Measurements from ENCODE around the gene KCTD11.

KCTD11 gene

DNA sequence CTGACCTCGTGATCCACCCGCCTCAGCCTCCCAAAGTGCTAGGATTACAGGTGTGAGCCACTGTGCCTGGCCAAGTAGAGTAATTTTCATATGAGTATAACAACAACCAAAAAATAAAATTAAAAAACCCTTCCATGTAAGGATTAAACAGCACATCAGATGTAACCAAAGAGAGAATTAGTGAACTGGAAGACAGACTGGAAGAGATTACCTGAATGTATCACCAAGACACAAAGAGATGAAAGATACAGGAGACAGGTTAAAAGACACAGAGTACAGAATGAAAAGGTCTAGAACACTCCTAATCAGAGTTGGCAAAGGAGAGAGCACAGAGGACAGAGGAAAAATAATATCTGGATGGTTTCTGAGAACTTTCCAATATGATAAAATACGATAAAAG, 27.2 kb downstream of the KCTD11 start:
- DNase-seq (ENCODE audit: low spot score), result no peak

DNA sequence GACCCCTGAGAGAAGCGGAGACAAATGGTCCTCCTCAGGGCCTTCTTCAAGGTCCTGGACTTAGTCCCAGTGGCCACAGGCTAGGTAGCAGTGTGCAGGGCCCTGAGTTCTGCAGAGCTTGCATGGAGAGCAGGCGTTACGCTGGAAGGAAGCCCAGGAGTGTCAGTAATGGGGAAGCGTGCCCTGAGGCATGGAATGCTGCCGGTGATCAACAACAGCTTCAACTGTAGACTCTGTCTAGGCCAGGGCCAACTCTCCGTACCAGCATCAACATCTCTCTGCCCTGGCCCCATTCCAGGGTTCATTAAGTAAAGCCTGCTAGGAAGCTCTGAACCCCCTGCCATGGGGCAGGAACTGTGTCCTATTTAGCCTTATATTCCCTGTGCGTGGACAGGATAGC, 28.4 kb downstream of the KCTD11 start:
- peak; percentile 59 for DNase-seq (ENCODE audit: low spot score)

DNA sequence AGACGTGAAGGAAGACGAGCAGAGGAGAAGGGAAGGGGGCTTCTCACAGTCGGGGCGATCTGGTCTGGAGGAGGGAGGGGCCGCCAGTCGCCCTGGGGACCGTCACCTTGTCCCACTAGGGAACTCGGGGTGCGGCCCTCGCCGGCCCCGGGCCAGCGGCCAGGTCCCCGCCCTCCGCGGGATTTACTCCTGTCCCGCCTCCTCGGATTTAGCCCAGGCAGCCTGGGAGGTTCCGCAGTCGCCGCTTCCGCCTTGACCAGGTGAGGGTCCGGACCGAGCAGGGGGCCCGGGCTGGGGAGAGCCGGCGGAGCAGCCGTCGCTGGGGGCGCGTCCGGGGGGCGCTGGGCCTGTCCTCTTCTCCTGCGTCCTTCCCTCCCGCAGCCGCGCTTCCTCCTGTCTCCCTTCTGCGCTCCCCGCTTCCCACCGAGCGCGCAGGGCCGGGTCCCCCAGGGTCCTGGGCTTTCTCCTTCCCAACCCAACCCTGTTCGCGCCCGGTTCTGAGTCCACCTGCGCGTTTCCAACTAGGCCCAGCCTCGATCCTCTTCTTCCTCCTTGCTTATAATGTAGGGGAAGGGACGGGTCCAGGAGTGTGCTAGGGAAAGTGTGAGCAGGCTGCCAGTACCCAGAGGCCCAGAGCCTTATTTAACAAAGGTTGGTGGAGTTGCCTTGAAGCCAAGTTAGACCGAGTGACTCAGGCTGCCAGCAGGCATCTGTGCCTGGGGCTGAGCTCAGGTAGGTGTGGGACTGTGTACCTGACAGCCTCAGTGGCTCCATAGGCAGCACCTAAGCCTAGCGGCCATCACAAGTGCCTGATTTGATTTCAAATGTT, 29.1 kb downstream of the KCTD11 start, which contains the start of gene TNK1:
Gene TNK1 (plus strand): TSS at position 235 of the 829 bp plus-strand sequence. CDS start 1,838 bp downstream, outside the sequence.
- DNase-seq (ENCODE audit: low spot score), result peak; percentile 47

DNA sequence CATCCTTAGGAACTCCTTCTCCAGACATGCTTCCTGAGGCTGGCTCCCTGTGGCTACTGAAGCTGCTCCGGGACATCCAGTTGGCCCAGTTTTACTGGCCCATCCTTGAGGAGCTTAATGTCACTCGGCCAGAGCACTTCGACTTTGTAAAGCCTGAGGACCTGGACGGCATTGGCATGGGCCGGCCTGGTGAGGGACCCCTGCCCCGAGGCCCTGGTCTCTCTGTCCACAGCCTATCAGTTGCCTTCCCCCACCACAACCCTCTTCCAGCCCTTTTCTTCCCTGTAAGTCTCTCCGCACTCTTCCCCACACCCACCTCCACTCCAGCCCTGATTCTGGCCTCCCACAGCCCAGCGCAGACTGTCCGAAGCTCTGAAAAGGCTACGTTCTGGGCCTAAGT, 30.9 kb downstream of the KCTD11 start:
- DNase-seq (ENCODE audit: low spot score), result no peak

DNA sequence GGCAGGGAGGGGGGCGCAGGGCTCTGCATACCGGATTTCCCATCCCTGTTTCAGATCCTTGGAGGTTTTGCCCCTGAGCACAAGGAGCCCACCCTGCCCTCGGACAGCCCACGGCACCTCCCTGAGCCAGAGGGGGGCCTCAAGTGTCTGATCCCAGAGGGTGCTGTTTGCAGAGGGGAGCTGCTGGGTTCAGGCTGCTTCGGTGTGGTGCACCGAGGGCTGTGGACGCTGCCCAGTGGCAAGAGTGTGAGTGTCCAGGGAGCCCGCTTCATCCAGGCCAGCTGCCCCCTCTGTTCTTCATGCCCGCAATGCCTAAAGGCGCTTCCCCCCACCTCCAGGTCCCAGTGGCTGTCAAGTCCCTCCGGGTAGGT, 31.4 kb downstream of the KCTD11 start:
- DNase-seq (ENCODE audit: low spot score), result no peak

DNA sequence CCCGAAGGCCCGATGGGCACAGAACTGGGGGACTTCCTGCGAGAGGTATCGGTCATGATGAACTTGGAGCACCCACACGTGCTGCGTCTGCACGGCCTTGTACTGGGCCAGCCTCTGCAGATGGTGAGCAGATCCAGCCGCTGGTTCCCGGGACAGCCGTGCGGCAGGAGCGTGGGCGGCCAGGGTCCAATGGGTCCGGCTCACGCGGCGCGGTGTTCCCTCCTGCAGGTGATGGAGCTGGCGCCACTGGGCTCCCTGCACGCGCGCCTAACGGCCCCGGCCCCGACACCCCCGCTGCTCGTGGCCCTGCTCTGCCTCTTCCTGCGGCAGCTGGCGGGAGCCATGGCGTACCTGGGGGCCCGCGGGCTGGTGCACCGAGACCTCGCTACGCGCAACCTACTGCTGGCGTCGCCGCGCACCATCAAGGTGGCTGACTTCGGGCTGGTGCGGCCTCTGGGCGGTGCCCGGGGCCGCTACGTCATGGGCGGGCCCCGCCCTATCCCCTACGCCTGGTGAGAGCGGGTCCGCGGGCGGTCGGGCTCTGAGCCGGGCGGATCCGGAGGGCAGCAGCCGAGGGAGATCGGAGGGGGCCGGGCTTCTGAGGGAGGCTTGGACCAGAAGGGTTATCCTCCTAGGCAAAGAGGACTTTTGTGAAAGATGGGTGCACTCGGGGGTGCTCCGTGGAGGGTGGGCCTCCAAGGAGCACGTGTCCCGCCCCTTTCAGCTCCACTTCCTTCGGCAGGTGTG, 32.0 kb downstream of the KCTD11 start:
- peak; percentile 66 for DNase-seq (ENCODE audit: low spot score)

DNA sequence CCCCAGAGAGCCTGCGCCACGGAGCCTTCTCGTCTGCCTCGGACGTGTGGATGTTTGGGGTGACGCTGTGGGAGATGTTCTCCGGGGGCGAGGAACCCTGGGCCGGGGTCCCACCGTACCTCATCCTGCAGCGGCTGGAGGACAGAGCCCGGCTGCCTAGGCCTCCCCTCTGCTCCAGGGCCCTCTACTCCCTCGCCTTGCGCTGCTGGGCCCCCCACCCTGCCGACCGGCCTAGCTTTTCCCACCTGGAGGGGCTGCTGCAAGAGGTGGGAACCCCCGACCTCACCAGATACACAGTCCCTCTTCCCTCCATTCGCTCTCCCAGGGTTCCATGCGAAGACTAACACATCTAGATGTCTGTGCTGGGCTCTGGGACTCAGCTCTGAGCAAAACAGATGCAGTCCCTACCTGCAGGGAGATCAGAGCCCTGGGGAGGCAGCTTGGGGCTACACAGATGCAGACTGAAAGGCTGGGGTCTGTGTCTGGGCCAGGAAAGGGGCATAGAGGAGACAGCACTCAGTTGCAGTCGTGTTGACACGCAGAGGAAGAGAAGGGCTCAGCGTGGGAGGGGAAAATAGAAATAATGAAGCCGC, 32.6 kb downstream of the KCTD11 start:
- DNase-seq (ENCODE audit: low spot score), result no peak

DNA sequence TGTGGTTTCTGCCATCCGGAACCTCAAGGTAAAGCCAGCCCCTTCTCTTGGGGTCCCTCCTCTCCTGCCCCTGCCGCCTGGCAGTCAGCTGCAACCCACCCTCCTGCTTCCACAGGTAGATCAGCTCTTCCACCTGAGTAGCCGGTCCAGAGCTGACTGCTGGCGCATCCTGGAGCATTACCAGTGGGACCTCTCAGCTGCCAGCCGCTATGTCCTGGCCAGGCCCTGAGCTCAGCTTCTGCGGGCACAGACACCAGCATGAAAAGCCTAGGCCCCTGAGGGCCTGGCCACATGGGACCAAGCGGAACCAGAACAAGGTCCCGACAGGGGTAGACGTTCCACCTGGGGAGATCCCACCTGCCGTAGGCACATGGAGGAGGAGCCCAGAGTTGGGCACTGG, 36.9 kb downstream of the KCTD11 start:
- no peak for DNase-seq (ENCODE audit: low spot score)

DNA sequence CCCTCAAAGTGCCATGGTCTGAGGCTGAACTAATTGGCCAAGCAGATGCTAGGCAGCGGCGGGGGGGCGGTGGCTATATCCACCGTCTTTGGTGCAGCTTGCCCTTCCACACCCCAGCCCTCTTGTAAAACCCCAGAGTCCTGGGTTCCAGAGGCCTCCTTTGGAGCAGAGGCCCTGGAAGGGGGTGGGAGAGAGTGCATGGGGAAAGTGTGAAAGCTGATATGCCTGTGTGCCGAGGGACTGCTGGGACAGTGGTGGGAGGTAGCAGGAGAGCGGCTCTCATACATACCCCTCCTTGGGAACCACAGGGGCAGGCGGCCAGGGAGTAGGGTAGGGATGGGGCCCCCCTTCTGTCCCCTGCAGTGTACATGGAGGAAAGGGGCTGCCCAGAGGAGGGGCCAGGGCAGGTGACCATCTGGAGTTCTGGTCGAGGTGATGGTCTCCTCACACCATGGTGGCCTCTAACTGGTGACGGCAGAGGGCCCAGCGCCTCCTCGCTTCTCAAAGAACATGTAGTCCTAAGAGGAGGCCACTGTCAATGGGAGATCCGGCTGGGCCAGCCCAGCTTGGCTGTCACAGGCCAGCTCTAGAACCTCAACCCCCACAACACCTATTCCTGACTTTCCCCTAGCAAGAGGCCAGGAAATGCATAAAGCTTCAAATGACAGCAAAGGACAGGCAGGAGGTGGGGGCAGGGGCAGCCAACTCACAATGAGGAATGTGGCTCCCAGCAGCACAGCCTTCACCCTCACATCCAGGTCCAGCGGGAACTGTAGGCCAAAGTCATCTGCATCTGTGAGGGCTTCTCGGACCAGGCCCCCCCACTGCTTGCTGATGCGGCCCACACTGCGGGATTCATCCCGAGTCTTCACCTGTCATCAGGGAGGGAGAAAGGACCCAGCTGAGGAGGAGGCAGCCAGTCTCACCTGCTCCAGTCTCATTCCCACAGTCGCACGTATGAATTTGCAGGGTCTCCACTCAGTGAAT, 38.3 kb downstream of the KCTD11 start:
- no peak for DNase-seq (ENCODE audit: low spot score)

DNA sequence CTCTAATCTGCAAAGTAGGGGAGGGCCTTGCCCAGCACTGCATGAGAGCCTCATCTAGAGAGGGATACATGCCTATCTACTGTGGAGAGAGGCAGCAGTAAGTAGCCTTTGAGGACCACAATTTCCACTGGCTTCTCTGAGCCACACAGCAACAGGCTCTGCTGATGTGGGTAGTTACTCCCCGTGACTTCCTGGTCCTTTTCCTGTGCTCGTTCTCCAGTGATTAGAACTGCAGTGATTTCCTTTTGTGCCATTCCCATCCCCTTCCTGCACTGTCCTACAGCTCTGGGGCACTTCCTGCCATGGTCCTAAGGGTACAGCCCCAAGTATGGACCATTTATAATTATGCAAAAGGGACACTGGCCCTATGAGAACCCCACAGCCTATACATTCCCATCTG, 39.3 kb downstream of the KCTD11 start:
- DNase-seq (ENCODE audit: low spot score), result no peak

DNA sequence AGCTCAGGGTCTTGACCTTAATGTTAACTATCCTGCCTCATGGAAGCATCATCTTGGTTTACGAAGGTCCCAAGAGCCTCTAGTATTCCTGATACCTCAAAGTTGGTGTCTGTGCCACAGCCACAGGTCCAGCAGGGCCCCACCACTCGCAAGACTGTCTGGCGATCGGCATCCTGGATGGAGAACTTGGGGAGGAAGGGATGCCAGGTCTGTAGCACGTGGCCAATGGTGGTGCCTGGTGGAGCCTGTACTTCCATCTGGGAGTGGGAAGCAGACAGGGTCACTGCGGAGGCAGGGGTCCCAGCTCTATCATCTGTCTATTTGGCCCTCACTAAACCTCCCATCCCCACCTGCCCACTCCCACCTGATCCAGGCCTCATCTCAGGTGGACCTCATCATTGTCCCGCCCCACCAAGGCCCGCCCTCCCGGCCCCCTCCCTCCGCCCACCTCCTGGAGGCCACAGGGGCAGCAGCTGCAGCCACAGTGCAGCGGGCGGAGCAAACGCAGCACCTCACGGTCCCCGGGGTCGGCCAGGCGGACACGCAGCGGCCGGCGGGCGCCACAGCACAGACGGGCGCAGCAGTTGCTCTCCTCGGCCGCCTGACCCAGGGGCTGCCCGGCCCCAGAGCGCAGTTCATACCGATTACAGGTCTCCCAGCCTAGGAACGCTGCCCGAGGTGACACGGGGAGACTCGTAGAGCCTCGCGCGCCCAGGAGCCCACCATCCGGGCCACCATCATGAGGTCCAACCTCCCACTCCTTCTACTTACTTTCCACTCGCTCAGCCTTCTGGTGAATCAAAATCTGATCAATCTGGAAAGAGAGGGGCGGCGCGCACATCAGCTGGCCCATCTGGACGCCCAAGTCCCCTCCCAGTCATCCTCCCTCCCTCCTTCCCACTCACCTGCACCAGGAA, 41.0 kb downstream of the KCTD11 start:
- no peak for DNase-seq (ENCODE audit: low spot score)

DNA sequence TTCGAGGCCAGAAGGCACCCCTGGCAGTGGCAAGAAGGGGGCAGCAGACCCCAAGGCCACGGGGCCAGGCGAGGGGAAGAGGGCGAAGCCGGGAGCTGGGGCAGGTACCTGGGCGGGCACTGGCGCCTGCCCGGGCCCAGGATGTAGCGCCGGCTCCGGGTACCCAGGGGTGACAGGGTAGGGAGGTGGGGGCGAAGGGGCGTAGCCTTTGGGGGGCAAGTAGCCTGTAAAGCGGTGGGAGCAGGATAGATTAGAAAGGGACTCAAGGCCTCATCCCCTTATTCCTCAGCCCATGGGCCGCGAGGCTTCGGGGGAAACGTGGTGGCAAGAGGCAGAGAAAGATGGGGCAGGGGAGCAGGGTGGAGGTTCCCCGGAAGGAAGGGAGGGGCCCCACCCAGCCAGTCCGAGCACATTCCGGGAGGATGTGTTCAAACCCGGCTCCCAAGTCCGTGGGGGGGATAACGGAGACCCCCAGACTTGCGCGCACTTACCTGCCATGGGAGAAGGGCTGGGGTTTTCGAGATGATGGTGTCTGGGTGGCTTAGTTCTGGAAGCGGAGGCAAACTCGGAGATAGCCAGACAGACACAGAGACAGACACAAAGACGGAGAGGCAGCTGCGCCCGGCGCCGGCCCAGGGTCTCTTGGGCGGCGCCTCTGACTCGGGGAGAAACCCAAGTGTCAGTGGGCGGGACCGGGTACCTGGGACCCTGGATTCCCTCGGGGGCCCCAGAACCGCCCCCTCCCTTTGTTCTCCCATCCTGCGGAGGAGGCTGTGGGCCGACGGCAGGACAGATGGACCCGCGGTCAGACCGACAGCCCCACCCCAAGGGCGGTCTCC, 41.9 kb downstream of the KCTD11 start:
- peak; percentile 66 for DNase-seq (ENCODE audit: low spot score)

DNA sequence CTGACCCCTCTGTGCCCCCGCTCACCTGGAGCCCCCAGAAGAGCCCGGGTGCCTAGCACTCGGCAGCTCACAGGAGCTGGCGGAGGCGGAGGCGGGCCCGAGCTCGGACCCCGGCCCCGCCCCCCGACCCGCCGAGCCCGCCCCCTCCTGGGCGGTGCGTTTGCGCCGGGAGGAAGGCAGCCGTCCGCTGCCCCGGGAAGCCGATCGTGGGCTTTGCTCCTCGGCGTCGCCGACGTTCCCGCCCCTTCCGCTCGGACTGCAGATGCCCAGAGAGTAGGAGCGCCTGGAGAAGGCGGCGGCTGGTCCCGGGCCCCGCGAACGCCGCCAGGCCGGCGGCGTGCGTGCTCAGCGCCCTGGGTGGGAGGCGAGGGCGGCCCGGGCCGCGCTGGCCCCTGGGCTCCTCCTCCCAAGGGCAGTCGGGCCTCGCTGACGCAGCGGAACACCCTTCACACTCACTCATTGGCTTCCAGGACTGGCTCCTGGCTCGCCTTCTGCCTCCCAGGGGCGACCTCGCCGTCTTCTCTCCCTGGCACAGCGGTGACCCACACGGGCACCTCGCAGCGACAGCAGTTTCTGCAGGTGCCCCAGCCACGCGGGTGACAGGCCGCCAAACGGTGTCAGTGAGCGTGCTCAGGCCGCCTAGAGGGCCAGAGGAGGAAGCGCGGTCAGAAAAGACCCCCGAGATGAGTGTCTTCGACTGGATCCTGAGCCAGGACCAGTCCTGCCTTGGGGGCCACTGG, 42.7 kb downstream of the KCTD11 start, which contains the start of gene PLSCR3:
Gene PLSCR3 (minus strand): TSS at position 74 of the 740 bp plus-strand sequence. CDS start 415 bp downstream, outside the sequence.
- DNase-seq (ENCODE audit: low spot score), result peak; percentile 97

DNA sequence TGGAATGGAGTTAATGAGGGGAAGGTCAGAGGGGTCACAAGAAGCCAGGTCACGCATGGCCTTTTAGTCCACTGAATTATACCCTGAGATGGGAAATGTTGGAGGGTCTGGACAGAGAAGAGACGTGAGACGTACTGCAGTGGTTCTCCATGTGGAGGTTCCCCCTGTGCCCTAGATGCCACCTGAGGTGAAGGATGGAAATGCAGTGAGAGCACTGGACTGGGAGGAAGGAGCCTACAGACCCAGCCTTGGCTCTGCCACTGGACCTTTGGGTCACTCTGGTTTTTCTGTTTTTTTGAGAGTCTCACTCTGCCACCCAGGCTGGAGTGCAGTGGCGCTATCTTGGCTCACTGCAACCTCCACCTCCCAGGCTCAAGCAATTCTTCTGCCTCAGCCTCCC, 44.2 kb downstream of the KCTD11 start:
- DNase-seq (ENCODE audit: low spot score), result no peak

DNA sequence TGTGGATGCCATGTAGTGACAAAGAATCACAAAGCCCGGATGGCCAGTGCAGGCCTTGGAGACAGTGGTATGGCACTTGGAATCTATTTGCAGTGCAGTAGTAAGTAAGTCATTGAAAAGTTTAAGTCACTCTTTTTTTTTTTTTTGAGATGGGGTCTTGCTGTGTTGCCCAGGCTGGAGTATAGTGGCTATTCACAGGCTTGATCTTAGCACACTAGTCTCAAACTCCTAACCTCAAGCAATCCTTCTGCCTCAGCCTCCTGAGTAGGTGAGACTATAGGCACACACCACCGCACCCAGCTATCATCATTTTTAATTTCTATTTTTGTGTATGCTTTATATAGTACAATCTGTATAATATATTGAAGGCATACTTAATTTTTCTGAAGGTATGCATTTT, 46.6 kb downstream of the KCTD11 start:
- DNase-seq (ENCODE audit: low spot score), result no peak

DNA sequence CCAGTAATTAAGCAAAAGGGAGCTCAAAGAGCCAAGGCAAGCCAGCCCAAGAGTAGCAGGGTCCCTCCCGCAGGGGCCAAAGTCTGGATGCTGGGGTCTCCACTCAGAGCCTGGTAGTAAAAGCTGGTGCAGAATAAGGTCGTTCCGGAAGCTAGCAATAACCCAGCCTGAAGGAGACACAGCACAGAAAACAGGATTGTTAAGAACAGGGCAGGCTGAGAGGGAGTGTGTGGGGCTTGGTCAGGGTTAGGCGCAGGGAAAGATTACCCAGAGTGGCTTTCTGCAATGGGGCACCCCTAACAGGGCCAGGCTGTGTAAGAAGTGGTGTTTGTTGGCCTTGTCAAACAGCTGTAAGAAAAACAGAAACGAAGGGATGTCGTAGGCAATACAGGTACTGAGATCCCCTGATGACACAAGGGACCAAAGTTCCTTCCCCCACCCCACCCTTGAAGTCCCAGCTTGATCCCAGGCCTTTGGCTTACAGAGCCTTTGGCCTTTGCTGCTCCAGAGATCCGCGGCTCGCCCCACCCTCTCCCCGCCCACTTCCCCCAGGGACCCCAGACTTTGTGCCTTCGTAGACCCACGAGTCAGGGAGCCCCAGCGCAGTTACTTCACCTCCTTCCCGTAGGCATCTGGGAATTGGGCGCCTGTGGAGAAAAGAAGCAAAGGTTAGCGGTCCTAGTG, 51.2 kb downstream of the KCTD11 start:
- no peak for DNase-seq (ENCODE audit: low spot score)

DNA sequence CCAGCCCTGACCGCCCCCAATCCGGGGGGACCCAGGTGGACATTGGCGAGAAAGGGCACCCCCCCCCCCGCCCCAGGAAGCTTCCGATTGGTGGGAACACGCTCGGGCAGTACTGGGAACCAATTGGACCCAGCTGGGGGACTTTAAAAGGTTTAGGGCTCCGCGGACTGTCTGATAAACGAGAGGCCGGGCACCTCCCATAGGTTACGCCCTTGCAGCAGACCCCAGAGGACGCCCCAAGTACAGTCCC, 51.7 kb downstream of the KCTD11 start:
- peak; percentile 92 for DNase-seq (ENCODE audit: low spot score)

DNA sequence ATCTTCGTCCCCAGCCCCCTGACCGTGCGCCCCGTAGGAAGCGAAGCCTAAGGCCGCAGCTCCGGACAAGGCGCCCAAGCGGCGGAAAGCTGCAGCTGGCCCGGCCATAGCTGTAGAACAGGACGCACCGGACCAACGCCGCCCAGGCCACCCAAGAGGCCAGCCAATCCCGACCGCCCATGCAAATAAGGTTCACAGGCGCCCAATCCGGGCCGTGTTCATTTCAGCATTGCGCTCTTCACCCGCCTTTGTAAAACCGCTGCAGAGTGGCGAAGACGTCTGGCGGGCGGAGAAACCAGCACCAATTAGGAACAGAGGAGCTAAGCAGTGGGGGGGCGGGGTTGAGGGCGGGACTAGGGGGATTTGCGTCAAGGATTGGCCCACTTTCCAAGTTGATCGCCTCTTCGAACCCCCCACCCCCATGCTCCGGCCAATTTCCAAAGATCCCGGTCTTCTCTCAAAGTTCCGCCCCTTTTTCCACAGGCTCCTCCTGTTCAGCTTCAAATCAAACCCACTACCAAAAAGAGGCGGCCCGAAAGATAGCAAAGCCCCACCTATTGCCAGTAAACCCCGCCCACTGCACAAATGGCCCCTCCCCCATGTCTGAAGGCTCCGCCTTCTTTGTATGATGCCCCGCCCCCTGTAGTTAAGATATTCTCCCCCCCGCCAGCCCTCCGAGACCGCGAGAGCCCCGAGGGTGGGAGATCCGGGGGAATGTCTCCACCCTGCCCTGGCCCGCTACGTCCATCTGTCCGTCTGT, 52.2 kb downstream of the KCTD11 start, which contains the start of gene TMEM256:
Gene TMEM256 (minus strand): TSS at position 121 of the 760 bp plus-strand sequence. CDS start 13 bp downstream, at position 108.
- peak; percentile 98 for DNase-seq (ENCODE audit: low spot score)

Data from GM03348 (cell line).